Panc1 (cell line): ENCODE data around the gene RAB3GAP2.

Experiments
- CTCF ChIP-seq: fragments of 450-650 bp; IDR thresholded peaks from 2 replicates; pipeline ENCODE4 v1.5.1; 2017; ENCODE audit warnings: mild to moderate bottlenecking
- POLR2AphosphoS5 ChIP-seq: IDR thresholded peaks from 2 replicates; pipeline ENCODE4 v1.6.1; 2012; ENCODE audit warnings: mild to moderate bottlenecking, low read depth, low read length, moderate library complexity
- REST ChIP-seq, 2 experiments: IDR thresholded peaks; 2 replicates each; pipeline ENCODE4 v1.6.1; 2011 to 2012; ENCODE audit warnings: low read depth in 2 of 2, control low read depth in 1 of 2, low read length in 1 of 2, mild to moderate bottlenecking in 1 of 2, moderate library complexity in 1 of 2; ENCODE audit not compliant: insufficient read depth in 1 of 2
- SIN3A ChIP-seq: IDR thresholded peaks from 2 replicates; pipeline ENCODE4 v1.6.1; 2012; ENCODE audit warnings: low read depth, mild to moderate bottlenecking, low read length, moderate library complexity, borderline replicate concordance; ENCODE audit not compliant: insufficient read depth
- TCF7L2 ChIP-seq: IDR thresholded peaks from 2 replicates; pipeline ENCODE4 v1.6.1; 2011; ENCODE audit warnings: mild to moderate bottlenecking, low read depth, low read length, inconsistent platforms

GRCh38 chr1:220303871-220304270 is 31.6 kb upstream of the RAB3GAP2 start:
- no peak for TF ChIP-seq CTCF
- no peak for TF ChIP-seq REST (IDR thresholded peaks at IDR 0.05; ENCODE audit: insufficient read depth in 1 of 2, low read depth in 2 of 2, low read length in 1 of 2)
- no peak for TF ChIP-seq POLR2AphosphoS5
- TF ChIP-seq TCF7L2: no peak
- TF ChIP-seq SIN3A: no peak
